ENCODE measurements around the gene MYO18B.

Gene MYO18B

DNA sequence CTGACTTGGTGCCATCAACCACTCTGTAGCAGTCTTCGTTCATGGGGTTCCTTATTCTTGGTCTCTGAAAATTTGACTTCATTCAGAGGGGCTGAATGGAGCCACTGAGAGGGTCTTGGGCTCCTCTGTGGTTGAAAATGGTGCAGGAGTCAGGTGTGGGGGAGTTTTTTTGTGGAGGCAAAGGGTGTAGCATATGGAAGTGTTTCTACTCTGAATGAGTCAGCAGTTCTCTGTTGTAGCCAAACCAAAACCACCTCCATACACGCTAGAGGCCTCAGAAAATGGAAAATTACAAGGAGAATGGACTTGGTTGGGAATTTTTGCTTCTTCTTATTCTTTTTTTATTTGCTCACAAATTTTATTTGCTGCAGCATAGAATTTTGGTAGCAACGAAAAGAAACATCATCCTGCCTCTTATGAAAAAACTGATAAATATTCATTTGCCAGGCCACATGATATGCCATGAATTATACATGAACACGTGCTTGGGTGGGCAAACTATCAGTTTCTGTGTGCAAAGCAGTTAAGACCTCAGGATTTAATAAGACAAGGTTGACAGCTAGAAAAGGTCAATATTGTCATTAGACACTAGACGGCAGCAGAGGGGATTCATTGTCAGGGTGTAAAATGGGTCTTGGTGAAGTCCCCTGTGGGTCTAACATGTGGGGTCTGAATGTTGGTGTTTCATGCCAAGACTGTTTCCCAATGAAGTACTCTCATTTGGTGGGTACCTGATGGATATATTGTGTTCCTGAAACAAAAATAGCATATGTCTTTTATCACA lies 111.7 kb downstream of the MYO18B start:
- no peak for DNase-seq

- DNase-seq, result no peak
Measured at GRCh38 chr22:25869771-25870170, 127.8 kb downstream of the MYO18B start.

GRCh38 chr22:25874327-25874726 lies 132.3 kb downstream of the MYO18B start:
- DNase-seq, result no peak

DNA sequence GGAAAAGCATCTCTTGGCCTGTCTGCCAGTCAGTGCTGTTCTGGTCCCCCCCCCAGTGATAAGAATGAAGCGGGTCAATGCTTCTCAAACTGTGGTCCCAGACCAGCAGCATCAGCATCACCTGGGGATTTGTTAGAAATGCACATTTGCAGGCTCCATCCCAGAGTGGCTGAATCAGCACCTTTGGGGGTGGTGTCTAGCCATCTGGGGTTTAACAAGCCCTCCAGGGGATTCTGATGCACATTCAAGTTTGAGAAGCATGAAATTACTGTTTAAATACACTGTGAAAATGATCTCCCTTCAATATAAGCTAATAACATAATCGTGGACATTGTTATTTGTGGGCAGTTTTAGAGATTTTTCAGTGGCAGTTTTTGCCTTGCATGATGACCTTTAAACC lies 133.5 kb downstream of the MYO18B start:
- no peak for DNase-seq

- no peak for DNase-seq
Measured at GRCh38 chr22:25876871-25877270, 134.9 kb downstream of the MYO18B start.

- DNase-seq, result no peak
Measured at GRCh38 chr22:25878933-25879332, 136.9 kb downstream of the MYO18B start.

DNA sequence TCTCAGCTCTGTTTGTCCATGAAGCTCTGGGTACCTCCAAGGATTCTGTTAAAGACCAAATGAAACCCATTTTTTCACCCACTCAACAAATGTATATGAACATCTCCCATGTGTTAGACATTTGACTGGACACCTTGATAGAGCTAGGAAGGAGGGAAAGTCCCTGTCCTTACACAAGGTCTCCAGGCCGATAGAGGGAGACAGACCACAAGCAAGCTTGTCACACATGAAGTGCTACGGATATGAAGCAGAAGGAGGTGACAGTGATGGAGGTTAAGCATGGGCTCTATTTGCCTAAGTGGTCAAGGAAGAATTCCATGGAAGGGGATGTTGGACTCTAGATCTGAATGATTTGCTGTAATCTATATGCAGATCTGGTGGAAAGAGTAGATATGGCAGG lies 138.5 kb downstream of the MYO18B start:
- no peak for DNase-seq

DNA sequence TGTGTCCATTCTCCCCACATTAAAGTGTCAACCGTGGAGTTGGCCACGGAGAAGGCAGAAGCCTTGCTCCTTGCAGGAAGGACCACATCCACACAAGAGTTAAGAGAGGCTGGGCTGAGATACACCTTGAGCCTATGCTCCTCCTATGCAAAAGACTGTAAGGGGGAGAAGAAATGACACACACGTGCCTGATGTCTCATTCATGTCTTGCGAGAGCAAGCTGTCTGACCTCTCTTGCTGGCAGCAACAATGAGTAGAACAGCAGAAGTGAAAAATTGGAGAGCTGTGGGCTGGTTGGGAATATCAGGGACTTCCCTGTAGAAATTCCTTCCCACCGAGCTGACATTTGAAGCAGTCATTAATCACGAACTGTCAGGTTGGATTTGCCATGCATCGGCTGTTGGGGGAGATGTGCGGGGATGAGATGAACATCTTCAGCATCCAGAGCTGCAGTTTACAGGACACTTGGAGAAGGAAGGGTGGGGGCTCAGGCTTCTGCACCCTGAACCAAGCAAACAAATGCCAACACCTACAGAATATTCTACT lies 139.3 kb downstream of the MYO18B start:
- no peak for DNase-seq

DNA sequence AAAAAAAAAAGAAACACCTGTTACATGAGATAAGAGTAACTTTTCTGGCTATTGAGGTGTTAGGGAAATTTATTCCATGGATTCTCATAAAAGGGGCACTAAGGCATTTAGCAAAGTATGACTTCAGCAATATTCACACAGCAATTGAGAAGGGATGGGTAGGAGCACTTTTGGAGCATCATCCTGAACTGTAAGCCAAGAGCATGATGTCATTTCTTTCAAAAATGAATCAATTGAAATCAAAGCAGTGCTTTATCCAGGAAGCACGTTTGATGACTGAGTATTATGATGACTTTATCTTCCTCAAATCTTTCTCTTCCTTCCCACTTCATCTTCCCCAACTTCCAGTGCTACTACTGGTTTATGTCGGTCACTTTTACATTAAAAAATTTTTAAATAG lies 140.4 kb downstream of the MYO18B start:
- no peak for DNase-seq

DNA sequence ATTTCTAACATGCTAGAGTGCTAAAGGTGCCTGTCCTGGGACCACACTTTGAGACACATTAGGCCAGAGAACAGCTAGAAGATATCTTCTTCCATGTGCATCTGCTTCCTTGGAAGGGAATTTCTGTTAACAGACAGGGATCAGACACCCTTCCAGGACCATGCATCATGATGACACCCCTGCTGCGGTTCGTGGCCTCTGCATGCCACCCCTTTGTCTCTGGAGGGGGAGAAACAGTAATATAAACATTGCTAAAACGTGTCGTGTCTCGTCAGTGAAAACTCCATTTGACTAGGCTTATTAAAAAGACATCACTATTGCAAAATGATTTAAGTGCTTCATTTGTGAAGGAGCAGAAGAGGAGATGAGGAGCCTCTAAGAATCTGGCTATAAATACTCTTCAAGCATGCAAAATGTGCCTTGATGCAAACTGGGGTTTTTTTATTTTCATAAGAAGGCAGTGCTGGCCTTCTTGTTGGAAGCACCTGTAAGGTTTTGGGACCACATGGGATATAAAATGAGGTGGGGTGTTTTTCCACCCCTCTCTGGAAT lies 141.6 kb downstream of the MYO18B start:
- no peak for DNase-seq

- no peak for DNase-seq
Measured at GRCh38 chr22:25884121-25884520, 142.1 kb downstream of the MYO18B start.

DNA sequence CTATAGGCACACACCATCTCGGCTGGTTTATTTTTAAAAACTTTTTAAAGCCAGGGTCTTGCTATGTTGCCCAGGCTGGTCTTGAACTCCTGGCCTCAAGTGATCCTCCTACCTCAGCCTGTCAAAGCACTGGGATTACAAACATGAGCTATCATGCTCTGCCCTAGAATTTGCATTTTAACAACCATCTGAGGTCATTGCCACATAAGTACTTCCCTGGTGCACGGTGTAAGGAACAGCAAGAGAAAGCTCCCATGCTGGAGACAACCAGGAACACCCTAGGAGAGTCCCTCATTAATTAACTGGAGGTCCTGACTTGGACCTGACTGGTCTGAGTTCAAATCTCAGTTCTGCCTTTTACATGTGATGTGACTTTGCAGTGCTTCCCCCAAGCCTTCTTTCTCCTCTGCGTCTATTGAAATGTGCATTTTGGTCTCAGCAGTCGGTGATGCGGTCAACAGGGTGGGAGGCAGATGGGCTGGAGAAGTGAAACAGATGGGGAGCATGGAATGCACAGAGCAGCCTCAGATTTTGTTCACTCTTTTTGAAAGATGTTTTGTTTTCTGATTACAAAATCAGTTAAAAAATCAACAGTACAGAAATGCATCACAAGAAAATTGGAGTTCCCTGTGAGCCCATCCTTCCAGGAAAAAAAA lies 146.5 kb downstream of the MYO18B start:
- DNase-seq, result no peak

DNA sequence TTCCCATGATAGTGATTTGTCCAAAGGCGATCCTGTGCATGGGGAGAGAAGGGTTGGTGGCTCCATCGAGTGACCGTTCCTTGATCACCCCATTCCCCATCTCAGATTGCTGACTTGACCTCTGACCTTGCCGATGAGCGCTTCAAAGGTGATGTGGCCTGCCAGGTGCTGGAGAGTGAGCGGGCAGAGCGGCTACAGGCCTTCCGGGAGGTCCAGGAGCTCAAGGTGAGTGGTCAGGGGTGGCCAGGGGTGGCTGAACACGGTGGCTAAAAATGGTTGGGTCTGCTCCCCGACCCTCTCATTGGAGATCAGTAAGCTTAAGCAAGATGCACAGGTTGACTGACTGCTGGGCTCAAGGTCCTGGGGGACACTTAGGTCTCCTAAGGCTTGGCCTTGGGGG lies 148.7 kb downstream of the MYO18B start:
- DNase-seq, result no peak

- DNase-seq, result no peak
Measured at GRCh38 chr22:25892678-25893077, 150.7 kb downstream of the MYO18B start.

DNA sequence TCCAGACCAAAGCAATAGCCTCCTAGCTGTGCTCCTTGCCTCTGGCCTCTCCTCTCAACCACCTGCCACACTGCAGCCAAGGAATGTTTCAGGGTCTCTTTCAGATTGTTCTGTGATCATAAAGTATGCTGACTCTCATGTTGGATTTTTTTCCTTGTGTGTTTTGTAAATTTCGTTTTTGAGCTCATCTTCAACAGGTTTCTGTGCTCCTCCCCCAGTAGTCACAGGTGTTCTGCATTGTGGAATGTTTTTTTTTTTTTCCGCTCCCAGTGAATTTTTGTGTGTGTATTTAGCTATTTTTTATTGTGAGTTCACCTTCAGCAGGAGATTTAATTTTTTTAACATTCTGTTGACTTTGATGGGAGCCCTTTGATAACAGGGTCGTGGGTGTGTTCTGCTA lies 153.7 kb downstream of the MYO18B start:
- DNase-seq, result no peak

GRCh38 chr22:25896098-25896497 lies 154.1 kb downstream of the MYO18B start:
- DNase-seq, result no peak

DNA sequence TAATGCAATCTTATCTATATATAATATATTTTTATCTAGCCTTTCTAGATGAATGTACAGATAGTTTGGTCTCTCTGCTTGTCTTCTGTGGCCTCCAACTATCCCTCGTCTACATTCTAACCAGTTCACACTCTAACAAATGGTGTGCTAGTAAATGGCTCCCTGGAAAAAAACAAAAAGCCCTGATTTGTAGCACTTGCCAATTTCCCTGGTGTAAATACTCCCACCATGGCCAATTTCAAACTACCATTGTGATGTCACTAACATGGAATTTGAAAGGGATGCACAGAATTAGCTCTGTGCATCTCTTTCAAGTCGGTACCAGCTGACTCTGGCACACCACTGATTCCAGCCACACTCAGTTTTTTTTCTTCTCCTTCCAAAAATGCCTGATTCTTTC lies 154.6 kb downstream of the MYO18B start:
- no peak for DNase-seq

DNA sequence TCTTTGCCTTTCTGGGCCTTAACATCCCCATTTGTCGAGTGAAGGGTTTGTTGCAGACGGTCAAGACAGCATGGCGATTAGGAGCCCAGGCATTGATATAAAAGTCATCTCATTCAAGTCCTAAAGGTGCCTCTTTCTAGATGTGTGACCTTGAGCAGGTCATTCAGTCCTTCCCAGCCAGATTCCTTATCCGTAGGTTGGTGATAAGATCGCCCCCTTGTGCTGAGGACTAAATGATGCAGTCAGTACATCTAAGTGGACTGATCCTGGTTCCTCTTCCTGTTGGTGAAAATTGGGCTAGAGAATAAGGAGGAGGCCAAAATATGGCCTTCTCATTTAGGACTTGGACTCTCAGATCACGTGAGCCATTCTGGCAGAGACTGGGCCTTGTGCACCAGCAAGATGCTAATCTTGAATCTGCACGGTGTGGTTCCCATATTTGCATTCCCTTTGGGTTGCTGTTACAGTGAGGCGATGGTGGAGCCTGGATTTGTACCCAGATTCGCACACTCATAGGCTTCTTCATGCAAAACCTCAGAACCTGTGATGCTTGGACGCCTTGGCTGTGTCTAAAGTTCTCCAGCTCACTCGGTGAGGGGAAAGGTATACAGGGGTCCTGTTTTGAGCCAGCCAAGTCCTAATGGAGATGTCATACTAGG lies 156.8 kb downstream of the MYO18B start:
- DNase-seq, result no peak

- no peak for DNase-seq
Measured at GRCh38 chr22:25899566-25899965, 157.6 kb downstream of the MYO18B start.

DNA sequence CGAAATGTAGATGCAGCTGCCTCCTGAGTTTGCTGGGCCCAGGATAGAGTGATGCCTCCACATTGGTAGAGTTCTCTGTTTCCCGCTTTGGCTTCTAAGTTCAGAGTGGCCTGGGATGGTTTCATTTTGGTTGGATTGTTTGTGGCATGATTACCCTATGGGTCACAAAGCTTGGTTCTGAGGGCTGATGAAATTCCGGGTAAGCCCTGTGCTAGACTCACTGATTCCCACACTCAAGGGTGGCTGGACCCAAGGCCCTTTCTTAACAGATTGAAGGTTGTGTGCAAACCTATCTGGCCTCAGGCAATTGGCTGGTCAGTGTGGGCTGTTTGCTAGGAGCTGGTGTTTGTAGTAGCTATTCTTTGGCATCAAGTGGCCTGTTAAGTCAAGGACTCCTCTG lies 158.4 kb downstream of the MYO18B start:
- DNase-seq, result no peak

DNA sequence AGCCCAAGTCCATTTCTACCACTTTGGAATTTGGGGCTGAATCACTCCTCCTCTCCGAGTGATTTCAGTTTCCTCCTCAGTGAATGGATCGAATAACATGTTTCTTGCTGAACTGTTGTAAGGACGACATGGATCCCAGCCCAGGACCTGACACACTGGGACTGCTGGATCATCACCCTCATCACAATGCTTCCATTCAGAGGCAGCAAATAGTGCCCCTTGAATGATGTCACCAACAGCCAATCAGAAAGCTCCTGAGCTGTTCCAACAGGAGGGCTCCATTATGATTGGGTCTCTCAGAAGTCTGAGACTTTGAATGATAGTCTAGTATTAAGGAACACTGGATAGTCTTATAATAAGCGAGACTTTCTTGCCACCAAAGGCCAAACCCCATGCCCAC lies 158.9 kb downstream of the MYO18B start:
- DNase-seq, result no peak

DNA sequence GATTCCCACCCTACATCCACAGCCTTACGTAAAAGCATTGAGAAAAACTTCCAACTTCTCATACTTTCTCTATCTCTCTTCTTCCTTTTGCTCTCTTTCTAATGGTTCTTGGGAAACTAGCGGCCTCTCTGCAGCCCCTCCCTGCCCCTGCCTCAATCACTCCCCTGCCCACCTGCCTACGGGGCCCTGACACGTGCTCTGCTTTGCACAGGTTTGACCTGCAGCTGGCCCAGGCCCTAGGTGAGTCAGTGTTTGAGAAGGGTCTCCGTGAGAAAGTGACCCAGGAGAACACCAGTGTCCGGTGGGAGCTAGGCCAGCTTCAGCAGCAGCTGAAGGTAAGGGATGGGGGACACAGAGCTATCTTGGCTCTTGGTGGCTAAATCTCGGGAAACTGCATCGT lies 160.4 kb downstream of the MYO18B start:
- DNase-seq, result no peak

- no peak for DNase-seq
Measured at GRCh38 chr22:25903294-25903693, 161.3 kb downstream of the MYO18B start.

DNA sequence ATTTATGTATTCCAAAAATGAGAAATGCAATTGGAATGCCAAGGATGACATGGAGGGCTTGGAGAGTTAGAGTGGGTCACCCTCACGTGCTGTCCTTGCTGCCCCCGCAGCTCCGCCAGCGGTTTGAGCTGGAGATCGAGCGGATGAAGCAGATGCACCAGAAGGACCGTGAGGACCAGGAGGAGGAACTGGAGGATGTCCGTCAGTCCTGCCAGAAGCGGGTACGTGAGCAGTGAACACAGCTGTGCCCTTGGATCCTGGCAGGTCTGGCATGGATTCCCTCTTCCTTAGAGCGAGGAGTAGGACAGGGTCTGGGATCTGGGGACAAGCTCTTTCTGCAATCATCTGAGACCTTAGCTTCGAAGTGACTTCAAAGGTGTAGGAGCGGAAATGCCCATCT lies 166.2 kb downstream of the MYO18B start:
- no peak for DNase-seq

Data from GDM1 (cell line).